ENCODE measurements around the gene SRGAP3.

Gene SRGAP3

GRCh38 chr3:9125278-9125951 is 124.0 kb downstream of the SRGAP3 start:
- FAIRE-seq (no peak), DNase-seq (ENCODE audit: extremely low spot score, insufficient read length, low read depth) (no peak)

GRCh38 chr3:9124730-9125129 is 124.7 kb downstream of the SRGAP3 start:
- FAIRE-seq (no peak), DNase-seq (ENCODE audit: extremely low spot score, insufficient read length, low read depth) (no peak)

GRCh38 chr3:9123840-9124239 is 125.6 kb downstream of the SRGAP3 start:
- FAIRE-seq (no peak), DNase-seq (ENCODE audit: extremely low spot score, insufficient read length, low read depth) (no peak)

GRCh38 chr3:9122732-9123364 is 126.6 kb downstream of the SRGAP3 start:
- no peak for DNase-seq (ENCODE audit: extremely low spot score, insufficient read length, low read depth)
- no peak for FAIRE-seq

- FAIRE-seq (no peak), DNase-seq (ENCODE audit: extremely low spot score, insufficient read length, low read depth) (no peak)
Measured at GRCh38 chr3:9121366-9122001, 128.0 kb downstream of the SRGAP3 start.

- no peak for DNase-seq (ENCODE audit: extremely low spot score, insufficient read length, low read depth)
- no peak for FAIRE-seq
Measured at GRCh38 chr3:9119331-9119730, 130.1 kb downstream of the SRGAP3 start.

- FAIRE-seq, result no peak
- no peak for DNase-seq (ENCODE audit: extremely low spot score, insufficient read length, low read depth)
Measured at GRCh38 chr3:9118222-9118621, 131.2 kb downstream of the SRGAP3 start.

- FAIRE-seq, result no peak
- DNase-seq (ENCODE audit: extremely low spot score, insufficient read length, low read depth), result no peak
Measured at GRCh38 chr3:9117220-9117619, 132.2 kb downstream of the SRGAP3 start.

GRCh38 chr3:9116336-9116735 is 133.1 kb downstream of the SRGAP3 start:
- FAIRE-seq (no peak), DNase-seq (ENCODE audit: extremely low spot score, insufficient read length, low read depth) (no peak)

- DNase-seq (ENCODE audit: extremely low spot score, insufficient read length, low read depth) (no peak), FAIRE-seq (no peak)
Measured at GRCh38 chr3:9115336-9115735, 134.1 kb downstream of the SRGAP3 start.

- FAIRE-seq (no peak), DNase-seq (ENCODE audit: extremely low spot score, insufficient read length, low read depth) (no peak)
Measured at GRCh38 chr3:9113040-9113439, 136.4 kb downstream of the SRGAP3 start.

- FAIRE-seq (no peak), DNase-seq (ENCODE audit: extremely low spot score, insufficient read length, low read depth) (no peak)
Measured at GRCh38 chr3:9111866-9112265, 137.6 kb downstream of the SRGAP3 start.

GRCh38 chr3:9111417-9111816 is 138.0 kb downstream of the SRGAP3 start:
- no peak for DNase-seq (ENCODE audit: extremely low spot score, insufficient read length, low read depth)
- no peak for FAIRE-seq

GRCh38 chr3:9110802-9111201 is 138.6 kb downstream of the SRGAP3 start:
- DNase-seq (ENCODE audit: extremely low spot score, insufficient read length, low read depth) (no peak), FAIRE-seq (no peak)

GRCh38 chr3:9110316-9110715 is 139.1 kb downstream of the SRGAP3 start:
- DNase-seq (ENCODE audit: extremely low spot score, insufficient read length, low read depth), result no peak
- FAIRE-seq, result no peak

- DNase-seq (ENCODE audit: extremely low spot score, insufficient read length, low read depth) (no peak), FAIRE-seq (no peak)
Measured at GRCh38 chr3:9109568-9109914, 139.9 kb downstream of the SRGAP3 start.

GRCh38 chr3:9108876-9109567 is 140.4 kb downstream of the SRGAP3 start:
- DNase-seq (ENCODE audit: extremely low spot score, insufficient read length, low read depth) (no peak), FAIRE-seq (no peak)

GRCh38 chr3:9107738-9108137 is 141.7 kb downstream of the SRGAP3 start:
- FAIRE-seq, result no peak

GRCh38 chr3:9105421-9105820 is 144.0 kb downstream of the SRGAP3 start:
- FAIRE-seq (no peak), DNase-seq (ENCODE audit: extremely low spot score, insufficient read length, low read depth) (no peak)

More at GRCh38 chr3:9107738-9108137, 141.7 kb downstream of the SRGAP3 start:
- no peak for DNase-seq (ENCODE audit: extremely low spot score, insufficient read length, low read depth)

- FAIRE-seq (no peak), DNase-seq (ENCODE audit: extremely low spot score, insufficient read length, low read depth) (no peak)
Measured at GRCh38 chr3:9104121-9104520, 145.3 kb downstream of the SRGAP3 start.
